ENCODE measurements around the gene ANKRD49. TPM values are rescaled to one million over a fixed set of nuclear protein-coding genes. Genes with fewer than 3 reads are reported as not detected.

The ANKRD49 gene
- total RNA-seq, 2 experiments from 2014 or later = 19.8 to 20.9 TPM

- DNase-seq = no peak
- Mint-ChIP-seq H3K27me3 (no peaks in the 10 kb centered on the region), H3K36me3 (peaks cover 16% of the 10 kb centered on the region), H3K4me1 (peaks cover 45% of the 10 kb centered on the region), H3K27ac (peak overlapping the region; percentile 42), H3K4me3 (peak overlapping the region; percentile 78), H3K9me3 (no peaks in the 10 kb centered on the region)
These were observed 51.7 kb downstream of the ANKRD49 start for GRCh38 chr11:94545264-94546161.

GRCh38 chr11:94546162-94546470 is 52.3 kb downstream of the ANKRD49 start:
- H3K9me3 Mint-ChIP-seq = no peaks in the 10 kb centered on the region
- H3K4me1 Mint-ChIP-seq = peaks cover 45% of the 10 kb centered on the region
- H3K36me3 Mint-ChIP-seq = peaks cover 18% of the 10 kb centered on the region
- no peaks in the 10 kb centered on the region for H3K27me3 Mint-ChIP-seq
- DNase-seq = no peak
- peak overlapping the region; percentile 78 for H3K4me3 Mint-ChIP-seq
- H3K27ac Mint-ChIP-seq = no peak overlapping the region

- H3K27ac Mint-ChIP-seq = no peak overlapping the region
- no peaks in the 10 kb centered on the region for H3K27me3 Mint-ChIP-seq
- peaks cover 45% of the 10 kb centered on the region for H3K4me1 Mint-ChIP-seq
- H3K4me3 Mint-ChIP-seq = peak overlapping the region; percentile 49
- DNase-seq = no peak
- H3K9me3 Mint-ChIP-seq = no peaks in the 10 kb centered on the region
- H3K36me3 Mint-ChIP-seq = peaks cover 18% of the 10 kb centered on the region
These were observed 53.1 kb downstream of the ANKRD49 start for GRCh38 chr11:94546886-94547285.

GRCh38 chr11:94549146-94549545 is 55.4 kb downstream of the ANKRD49 start:
- H3K4me3 Mint-ChIP-seq = no peak overlapping the region
- H3K27me3 Mint-ChIP-seq = no peaks in the 10 kb centered on the region
- no peak for DNase-seq
- H3K27ac Mint-ChIP-seq = no peak overlapping the region
- H3K4me1 Mint-ChIP-seq = peaks cover 35% of the 10 kb centered on the region
- peaks cover 14% of the 10 kb centered on the region for H3K36me3 Mint-ChIP-seq
- H3K9me3 Mint-ChIP-seq = no peaks in the 10 kb centered on the region

Other genes starting within 250 kb of the ANKRD49 start
- gene IZUMO1R, start 189.4 kb upstream of the ANKRD49 start, total RNA-seq = not detected
- under 1 TPM in 1 of 2 experiments, not detected in 1; 0.06 TPM for gene GPR83, start 92.6 kb upstream of the ANKRD49 start, total RNA-seq
- gene MRE11, start 140 bp upstream of the ANKRD49 start, total RNA-seq = 10 to 100 TPM; 41.4 to 41.6 TPM
- not detected for gene C11orf97, start 18.5 kb downstream of the ANKRD49 start, total RNA-seq
- 1 to 10 TPM; 5.9 to 6.2 TPM for gene FUT4, start 49.9 kb downstream of the ANKRD49 start, total RNA-seq
- gene PIWIL4, start 73.4 kb downstream of the ANKRD49 start, total RNA-seq = under 1 TPM; 0.16 to 0.21 TPM